ENCODE data around the gene NPAS3.

GRCh38 chr14:33449703-33450395 is 511.2 kb downstream of the NPAS3 start:
- TF ChIP-seq SP2 (IDR thresholded peaks at IDR 0.05; ENCODE audit: low read length), result no peak
- no peak for TF ChIP-seq POLR2A (IDR thresholded peaks at IDR 0.05; ENCODE audit: control extremely low read depth in 1 of 2, low read depth in 2 of 2, low read length in 2 of 2)
- TF ChIP-seq CEBPB (IDR thresholded peaks at IDR 0.05; ENCODE audit: low read depth, low read length), result no peak
- TF ChIP-seq TAF1 (IDR thresholded peaks at IDR 0.05; ENCODE audit: low read depth, low read length), result no peak
- TF ChIP-seq EZH2 (IDR thresholded peaks at IDR 0.05; ENCODE audit: low read depth, low read length, severe bottlenecking), result no peak
- no peak for TF ChIP-seq CTCF (IDR thresholded peaks at IDR 0.05; ENCODE audit: control extremely low read depth in 1 of 3, insufficient read depth in 1 of 3, low read depth in 1 of 3, low read length in 3 of 3)
- TF ChIP-seq SUZ12 (IDR thresholded peaks at IDR 0.05; ENCODE audit: low read length), result no peak
- TF ChIP-seq GTF2F1 (IDR thresholded peaks at IDR 0.05; ENCODE audit: borderline replicate concordance, low read depth, low read length), result no peak
- no peak for TF ChIP-seq POLR2AphosphoS5 (IDR thresholded peaks at IDR 0.05; ENCODE audit: low read depth, low read length)
- no peak for TF ChIP-seq MAFK (IDR thresholded peaks at IDR 0.05; ENCODE audit: low read depth, low read length)
- TF ChIP-seq YY1 (IDR thresholded peaks at IDR 0.05; ENCODE audit: low read depth, low read length), result no peak
- no peak for TF ChIP-seq JUN (IDR thresholded peaks at IDR 0.05; ENCODE audit: low read depth, low read length)
- no peak for TF ChIP-seq CHD2 (IDR thresholded peaks at IDR 0.05; ENCODE audit: low read length)

Data from H1 (cell line).